Neural progenitor cell (in vitro differentiated cells): ENCODE data around the gene SEC14L1. TPM values are rescaled to one million over a fixed set of nuclear protein-coding genes. Genes with fewer than 3 reads are reported as not detected.
A peak's percentile ranks its signal among the peaks of the same experiment; 100 is the strongest.

Source experiments
- DNase-seq: peaks from one replicate; pipeline ENCODE4 v3.0.0-alpha.2; 2016; ENCODE audit warnings: low spot score
- H2AFZ ChIP-seq: fragments of 200-600 bp; sonication (generic); replicated peaks from 2 replicates; pipeline ENCODE4 v1.6.1; 2016; ENCODE audit warnings: antibody characterized with exemption
- H3F3A ChIP-seq: fragments of 200-600 bp; sonication (generic); 2 replicates; pipeline ENCODE4 v1.6.1; 2016; ENCODE audit warnings: antibody characterized with exemption, low read depth
- H3K27ac ChIP-seq: fragments of 200-600 bp; sonication (generic); 2 replicates; pipeline ENCODE4 v1.5.1; 2016; ENCODE audit warnings: mild to moderate bottlenecking
- H3K27me3 ChIP-seq: fragments of 200-600 bp; sonication (generic); 2 replicates; pipeline ENCODE4 v1.6.1; 2016; ENCODE audit warnings: mild to moderate bottlenecking, moderate library complexity
- H3K36me3 ChIP-seq: fragments of 200-600 bp; sonication (generic); 2 replicates; pipeline ENCODE4 v1.5.1; 2016
- H3K4me1 ChIP-seq: fragments of 200-600 bp; sonication (generic); 2 replicates; pipeline ENCODE4 v1.6.1; 2016; ENCODE audit warnings: mixed run types
- H3K4me2 ChIP-seq: fragments of 200-600 bp; sonication (generic); 2 replicates; pipeline ENCODE4 v1.6.1; 2016
- H3K4me3 ChIP-seq: fragments of 200-600 bp; sonication (generic); 2 replicates; pipeline ENCODE4 v1.5.1; 2016
- H3K79me2 ChIP-seq: fragments of 200-600 bp; sonication (generic); 2 replicates; pipeline ENCODE4 v1.6.1; 2016; ENCODE audit warnings: low read depth
- H3K9ac ChIP-seq: fragments of 200-600 bp; sonication (generic); 2 replicates; pipeline ENCODE4 v1.6.1; 2016
- H3K9me3 ChIP-seq: fragments of 200-600 bp; sonication (generic); 2 replicates; pipeline ENCODE4 v1.5.1; 2016; ENCODE audit warnings: low read depth
- H4K20me1 ChIP-seq: fragments of 200-600 bp; sonication (generic); 2 replicates; pipeline ENCODE4 v1.6.1; 2016; ENCODE audit warnings: low read depth
- H3K27ac Mint-ChIP-seq: 3 replicates; pipeline ENCODE4 v1.8.0; 2021; ENCODE audit warnings: mixed read lengths
- H3K27me3 Mint-ChIP-seq: 2 replicates; pipeline ENCODE4 v1.8.0; 2022; ENCODE audit warnings: low read depth, mild to moderate bottlenecking, inconsistent platforms, moderate library complexity, mixed read lengths; ENCODE audit not compliant: insufficient read depth
- H3K36me3 Mint-ChIP-seq: 3 replicates; pipeline ENCODE4 v1.8.0; 2021; ENCODE audit warnings: mixed read lengths
- H3K4me1 Mint-ChIP-seq: 3 replicates; pipeline ENCODE4 v1.8.0; 2021; ENCODE audit warnings: mixed read lengths
- H3K4me3 Mint-ChIP-seq: 3 replicates; pipeline ENCODE4 v1.8.0; 2021; ENCODE audit warnings: mild to moderate bottlenecking, moderate library complexity, mixed read lengths
- H3K9me3 Mint-ChIP-seq: 3 replicates; pipeline ENCODE4 v1.8.0; 2020; ENCODE audit warnings: mixed read lengths
- CTCF ChIP-seq: fragments of 200-600 bp; sonication (generic); IDR thresholded peaks from 2 replicates; pipeline ENCODE4 v1.5.1; 2017; ENCODE audit warnings: antibody characterized with exemption, mild to moderate bottlenecking
- EZH2 ChIP-seq: fragments of 200-600 bp; sonication (generic); IDR thresholded peaks from 2 replicates; pipeline ENCODE4 v1.6.1; 2017; ENCODE audit warnings: antibody characterized with exemption, mild to moderate bottlenecking, moderate library complexity
- EZH2phosphoT487 ChIP-seq: fragments of 200-600 bp; sonication (generic); IDR thresholded peaks from 2 replicates; pipeline ENCODE4 v1.6.1; 2017; ENCODE audit warnings: antibody characterized with exemption
- total RNA-seq: library from RNA; depleted of rRNA; stranded (reverse); fragments of >200 nt; gene quantifications from 2 replicates; pipeline ENCODE4 v1.2.3, GENCODE V29; 2015; ENCODE audit warnings: low replicate concordance

Gene SEC14L1
- total RNA-seq, 1 donor from 2014 or later: 75.0 TPM

GRCh38 chr17:77141846-77142449, 1.2 kb downstream of the SEC14L1 start:
- no peak for DNase-seq

GRCh38 chr17:77142689-77143088, 1.9 kb downstream of the SEC14L1 start:
- peak overlapping the region; percentile 94 for H3K4me3 Mint-ChIP-seq
- H3K36me3 Mint-ChIP-seq: peaks cover 14% of the 10 kb centered on the region
- Histone ChIP-seq H3K27ac (no peak overlapping the region), H3K79me2 (peaks cover 44% of the 10 kb centered on the region), H3K4me3 (no peak overlapping the region), H4K20me1 (peaks cover 46% of the 10 kb centered on the region), H3K9ac (no peak overlapping the region), H3K36me3 (no peaks in the 10 kb centered on the region), H3F3A (peaks cover 13% of the 10 kb centered on the region), H2AFZ (no peak overlapping the region), H3K9me3 (no peaks in the 10 kb centered on the region), H3K4me2 (no peak overlapping the region), H3K27me3 (no peaks in the 10 kb centered on the region), H3K4me1 (peaks cover 13% of the 10 kb centered on the region)
- H3K27me3 Mint-ChIP-seq: no peaks in the 10 kb centered on the region
- DNase-seq: no peak
- peaks cover 41% of the 10 kb centered on the region for H3K4me1 Mint-ChIP-seq
- no peak overlapping the region for H3K27ac Mint-ChIP-seq
- H3K9me3 Mint-ChIP-seq: peaks cover 13% of the 10 kb centered on the region
- TF ChIP-seq EZH2phosphoT487 (no peak), EZH2 (no peak), CTCF (no peak)

More at GRCh38 chr17:77141846-77142449, 1.2 kb downstream of the SEC14L1 start:
- H3K4me1 Mint-ChIP-seq: peaks cover 34% of the 10 kb centered on the region
- peaks cover 13% of the 10 kb centered on the region for H3K4me1 ChIP-seq
- H3K9me3 Mint-ChIP-seq: peaks cover 19% of the 10 kb centered on the region
- peak overlapping the region; percentile 94 for H3K4me3 Mint-ChIP-seq
- H3K36me3 Mint-ChIP-seq: peaks cover 10% of the 10 kb centered on the region
- H4K20me1 ChIP-seq: peaks cover 39% of the 10 kb centered on the region
- H3K4me2 ChIP-seq: peak overlapping the region; percentile 92
- H3K36me3 ChIP-seq: no peaks in the 10 kb centered on the region
- H3K4me3 ChIP-seq: peak overlapping the region; percentile 80
- TF ChIP-seq EZH2phosphoT487 (no peak), EZH2 (no peak), CTCF (no peak)
- H3K27ac ChIP-seq: no peak overlapping the region
- peaks cover 3% of the 10 kb centered on the region for H3K27me3 Mint-ChIP-seq
- peak overlapping the region; percentile 38 for H3K27ac Mint-ChIP-seq
- H3F3A ChIP-seq: peaks cover 13% of the 10 kb centered on the region
- no peaks in the 10 kb centered on the region for H3K27me3 ChIP-seq
- H3K9me3 ChIP-seq: no peaks in the 10 kb centered on the region
- H3K9ac ChIP-seq: peak overlapping the region; percentile 21
- H2AFZ ChIP-seq: no peak overlapping the region
- H3K79me2 ChIP-seq: peaks cover 36% of the 10 kb centered on the region

- peaks cover 50% of the 10 kb centered on the region for H3K79me2 ChIP-seq
Observed at GRCh38 chr17:77143306-77143705, 2.5 kb downstream of the SEC14L1 start.

More at GRCh38 chr17:77143306-77143705, 2.5 kb downstream of the SEC14L1 start:
- no peak overlapping the region for H3K27ac ChIP-seq
- DNase-seq: no peak
- no peak overlapping the region for H3K4me3 ChIP-seq
- no peaks in the 10 kb centered on the region for H3K27me3 ChIP-seq
- peaks cover 46% of the 10 kb centered on the region for H3K4me1 Mint-ChIP-seq
- no peaks in the 10 kb centered on the region for H3K9me3 ChIP-seq
- H3F3A ChIP-seq: peaks cover 13% of the 10 kb centered on the region
- H3K9me3 Mint-ChIP-seq: peaks cover 6% of the 10 kb centered on the region
- H3K9ac ChIP-seq: no peak overlapping the region
- H3K4me3 Mint-ChIP-seq: no peak overlapping the region
- TF ChIP-seq EZH2 (no peak), CTCF (no peak), EZH2phosphoT487 (no peak)
- H3K4me2 ChIP-seq: no peak overlapping the region
- H3K27me3 Mint-ChIP-seq: no peaks in the 10 kb centered on the region
- H3K36me3 Mint-ChIP-seq: peaks cover 14% of the 10 kb centered on the region
- peaks cover 13% of the 10 kb centered on the region for H3K4me1 ChIP-seq
- no peak overlapping the region for H2AFZ ChIP-seq
- H4K20me1 ChIP-seq: peaks cover 51% of the 10 kb centered on the region
- H3K36me3 ChIP-seq: no peaks in the 10 kb centered on the region
- no peak overlapping the region for H3K27ac Mint-ChIP-seq
